GM12878 (cell line): Measurements from ENCODE around the gene GALNT18. TPM values are rescaled to one million over a fixed set of nuclear protein-coding genes. Genes with fewer than 3 reads are reported as not detected.

Experiments used
- ATAC-seq: fragments of 200-7000 bp; cut with Tn5 transposase; 3 replicates; pipeline ENCODE4 v1.9.1; 2020; ENCODE audit warnings: mild to moderate bottlenecking, moderate library complexity
- BruUV-seq: library from RNA; stranded (reverse); fragments of 400-500 nt; replicated peaks from 2 replicates; lab custom pipeline; 2021; lab: Mats Ljungman, UMichigan
- CTCF ChIA-PET: fragments of 300-600 bp; sonication (Branson Sonifier 250); formaldehyde crosslinking; extraction: SDS; loops from one replicate; lab custom pipeline; 2021; ENCODE audit warnings: inconsistent platforms; lab: Yijun Ruan, JAX
- POLR2A ChIA-PET: fragments of 350-600 bp; formaldehyde crosslinking; extraction: SDS; loops from one replicate; lab custom pipeline; 2021; ENCODE audit warnings: inconsistent platforms; lab: Charles Lee
- RAD21 ChIA-PET: fragments of 300-600 bp; sonication (Branson Sonifier 250); formaldehyde crosslinking; loops from one replicate; lab custom pipeline; 2023; ENCODE audit warnings: antibody characterized with exemption; ENCODE audit not compliant: unreplicated experiment; lab: Charles Lee
- SMC1A ChIA-PET: fragments of 300-600 bp; sonication (Branson Sonifier 250); formaldehyde crosslinking; loops from one replicate; lab custom pipeline; 2023; ENCODE audit not compliant: unreplicated experiment, uncharacterized antibody; lab: Charles Lee
- DNase-seq: peaks from one replicate; pipeline ENCODE4 v3.0.0-alpha.2; 2011; ENCODE audit warnings: low read depth, low spot score
- FAIRE-seq: peaks from 3 replicates; lab custom pipeline; 2011; peaks lifted over from hg19 to GRCh38; lab: Jason Lieb, UNC
- H2AFZ ChIP-seq: 2 replicates; pipeline ENCODE4 v1.6.0; 2011; ENCODE audit warnings: low read depth, low read length, control low read depth; ENCODE audit not compliant: control insufficient read depth
- H3K27ac ChIP-seq: 2 replicates; pipeline ENCODE4 v1.5.1; 2011; ENCODE audit warnings: control low read depth; ENCODE audit not compliant: control insufficient read depth, insufficient read depth
- H3K27me3 ChIP-seq, 2 experiments: replicated peaks in 1 of 2; 2 replicates each; pipeline versions ENCODE4 v1.6.0 to v1.6.1; 2011; ENCODE audit warnings: low read length in 1 of 2; ENCODE audit not compliant: control insufficient read depth in 2 of 2, insufficient read depth in 2 of 2
- H3K36me3 ChIP-seq, 2 experiments: 2 replicates each; pipeline ENCODE4 v1.5.1; 2011; ENCODE audit warnings: low read length in 1 of 2; ENCODE audit not compliant: control insufficient read depth in 2 of 2, insufficient read depth in 2 of 2
- H3K4me1 ChIP-seq: 2 replicates; pipeline ENCODE4 v1.6.1; 2011; ENCODE audit warnings: mild to moderate bottlenecking, low read length, moderate library complexity, mixed read lengths; ENCODE audit not compliant: control insufficient read depth, insufficient read depth
- H3K4me2 ChIP-seq: 2 replicates; pipeline ENCODE4 v1.6.0; 2011; ENCODE audit warnings: control low read depth; ENCODE audit not compliant: control insufficient read depth, insufficient read depth
- H3K4me3 ChIP-seq: fragments of 200-600 bp; sonication (generic); 2 replicates; pipeline ENCODE4 v1.5.1; 2016
- H3K79me2 ChIP-seq: 2 replicates; pipeline ENCODE4 v1.6.0; 2011; ENCODE audit warnings: low read length; ENCODE audit not compliant: control insufficient read depth, insufficient read depth
- H3K9ac ChIP-seq: 2 replicates; pipeline ENCODE4 v1.8.0; 2011; ENCODE audit warnings: low read length, control low read depth, mixed read lengths; ENCODE audit not compliant: control insufficient read depth, insufficient read depth
- H3K9me3 ChIP-seq: replicated peaks from 3 replicates; pipeline ENCODE4 v1.5.1; 2011; ENCODE audit warnings: mild to moderate bottlenecking, low read length; ENCODE audit not compliant: control insufficient read depth, insufficient read depth
- H4K20me1 ChIP-seq: 2 replicates; pipeline ENCODE4 v1.6.0; 2011; ENCODE audit not compliant: control insufficient read depth, insufficient read depth
- BRCA1 ChIP-seq: IDR thresholded peaks from 2 replicates; pipeline ENCODE4 v1.6.1; 2011; ENCODE audit warnings: low read depth, low read length, improper control_type of control experiment
- CBFB ChIP-seq: IDR thresholded peaks from 2 replicates; pipeline ENCODE4 v1.6.1; 2016; ENCODE audit warnings: antibody characterized with exemption, low read depth
- FOXM1 ChIP-seq: IDR thresholded peaks from 2 replicates; pipeline ENCODE4 v1.6.1; 2012; ENCODE audit warnings: low read depth, mild to moderate bottlenecking, inconsistent platforms, low read length, moderate library complexity
- HCFC1 ChIP-seq: fragments of 150-350 bp; IDR thresholded peaks from 2 replicates; pipeline ENCODE4 v1.6.1; 2014; ENCODE audit warnings: low read length
- NR2C2 ChIP-seq: IDR thresholded peaks from 2 replicates; pipeline ENCODE4 v1.6.1; 2011; ENCODE audit warnings: borderline replicate concordance, low read depth; ENCODE audit not compliant: control insufficient read depth, insufficient read length
- POLR2A ChIP-seq: IDR thresholded peaks from 2 replicates; pipeline ENCODE4 v1.6.1; 2011; ENCODE audit warnings: low read depth, mild to moderate bottlenecking, low read length
- SREBF2 ChIP-seq: IDR thresholded peaks from 2 replicates; pipeline ENCODE4 v1.6.1; 2012; ENCODE audit warnings: mild to moderate bottlenecking, low read length
- SUZ12 ChIP-seq: fragments of 200-600 bp; sonication (generic); IDR thresholded peaks from one replicate; pipeline ENCODE4 v1.6.1; 2018; ENCODE audit warnings: antibody characterized with exemption, mild to moderate bottlenecking; ENCODE audit not compliant: unreplicated experiment
- ZNF622 ChIP-seq: fragments of 450-650 bp; IDR thresholded peaks from 2 replicates; pipeline ENCODE4 v1.6.1; 2017; ENCODE audit warnings: mild to moderate bottlenecking, inconsistent platforms
- WGBS: methylation state at CpG from one replicate; pipeline ENCODE4 v1.1.6; 2016; ENCODE audit warnings: low lambda C conversion rate; ENCODE audit not compliant: insufficient replicate concordance, insufficient coverage; ENCODE audit errors: missing lambda C conversion rate; 5-methylcytosine and 5-hydroxymethylcytosine counted together
- in situ Hi-C: fragments of 300-500 bp; cut with MboI; formaldehyde crosslinking; loops from 9 replicates; pipeline ENCODE4 v1.14.3; 2018; ENCODE audit warnings: mixed read lengths
- intact Hi-C: fragments of 100-400 bp; cut with micrococcal nuclease; formaldehyde crosslinking; loops from one replicate; pipeline ENCODE4 v1.14.2; 2022; ENCODE audit not compliant: unreplicated experiment
- polyA plus RNA-seq, 11 experiments: library from polyadenylated mRNA; depleted of rRNA in 4 of 11; unstranded in 6 of 11; stranded (reverse) in 5 of 11; fragments of >200 nt; fragmentation: Nextera tagmentation in 4 of 11; fragmentation: Illumina TruSeq in 1 of 11; extraction: Ambion mirVana in 4 of 11; extraction: Trizol in 1 of 11; gene quantifications; 1 replicate in 1 of 11; 2 replicates in 10 of 11; pipeline versions ENCODE4 v1.2.1 to v1.2.3, GENCODE V29; 2011 to 2016; ENCODE audit warnings: inconsistent platforms in 2 of 11, missing spikeins in 2 of 11, low read depth in 1 of 11
- total RNA-seq, 4 experiments: library from RNA; depleted of rRNA in 3 of 4; stranded (reverse); fragments of >200 nt in 3 of 4; fragmentation: Illumina TruSeq in 1 of 4; extraction: Trizol in 1 of 4; gene quantifications; 2 replicates each; pipeline versions ENCODE4 v1.2.1 to v1.2.3, GENCODE V29; 2013 to 2021
- TF ChIP-seq, protein P1 (sequence below): fragments of 150-350 bp; IDR thresholded peaks from 2 replicates; pipeline ENCODE4 v1.6.1; 2014; ENCODE audit warnings: mild to moderate bottlenecking, low read depth, low read length
- TF ChIP-seq, protein P2 (sequence below): fragments of 450-650 bp; IDR thresholded peaks from 2 replicates; pipeline ENCODE4 v1.6.1; 2017; ENCODE audit warnings: low read depth, mild to moderate bottlenecking, moderate library complexity
- TF ChIP-seq, protein P3 (sequence below): IDR thresholded peaks from 2 replicates; pipeline ENCODE4 v1.6.1; 2012; ENCODE audit warnings: low read depth, low read length, improper control_type of control experiment

Gene GALNT18
- total and polyA plus RNA-seq, 10 of the 15 experiments (the other 5 are each of a cell fraction or from before 2014, with no cell fraction given) = 1.2 to 14.2 (median 6.3) TPM

DNA sequence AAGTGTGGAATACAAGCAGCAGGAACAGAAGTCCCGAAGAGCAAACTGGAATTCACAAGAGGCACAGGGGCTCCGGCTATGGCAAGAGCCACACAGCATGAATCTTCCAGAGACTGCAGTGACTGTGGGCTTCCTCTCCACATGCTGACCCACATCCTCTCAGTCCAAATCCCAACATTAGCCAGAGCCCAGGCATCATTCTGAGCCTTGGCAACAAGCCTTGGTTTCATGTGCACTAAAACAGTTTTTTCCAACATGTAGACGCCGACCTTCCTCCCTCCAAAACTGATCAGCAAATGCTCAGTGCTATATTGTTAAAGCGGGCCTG is 177.0 kb downstream of the GALNT18 start:
- TF ChIP-seq POLR2A (no peak), NR2C2 (no peak), CBFB (no peak)
- TF ChIP-seq, protein P1, sequence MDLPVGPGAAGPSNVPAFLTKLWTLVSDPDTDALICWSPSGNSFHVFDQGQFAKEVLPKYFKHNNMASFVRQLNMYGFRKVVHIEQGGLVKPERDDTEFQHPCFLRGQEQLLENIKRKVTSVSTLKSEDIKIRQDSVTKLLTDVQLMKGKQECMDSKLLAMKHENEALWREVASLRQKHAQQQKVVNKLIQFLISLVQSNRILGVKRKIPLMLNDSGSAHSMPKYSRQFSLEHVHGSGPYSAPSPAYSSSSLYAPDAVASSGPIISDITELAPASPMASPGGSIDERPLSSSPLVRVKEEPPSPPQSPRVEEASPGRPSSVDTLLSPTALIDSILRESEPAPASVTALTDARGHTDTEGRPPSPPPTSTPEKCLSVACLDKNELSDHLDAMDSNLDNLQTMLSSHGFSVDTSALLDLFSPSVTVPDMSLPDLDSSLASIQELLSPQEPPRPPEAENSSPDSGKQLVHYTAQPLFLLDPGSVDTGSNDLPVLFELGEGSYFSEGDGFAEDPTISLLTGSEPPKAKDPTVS = no peak
- CTCF ChIA-PET = no interaction called here
- in situ Hi-C loops = no loop called here
- Histone ChIP-seq H3K4me1 (no peaks in the 10 kb centered on the region), H3K27ac (no peak overlapping the region), H3K27me3 (no peaks in the 10 kb centered on the region), H3K9ac (no peak overlapping the region), H3K4me2 (no peak overlapping the region), H2AFZ (no peak overlapping the region), H3K9me3 (no peaks in the 10 kb centered on the region), H3K36me3 (peaks cover 2 to 8% of the 10 kb centered on the region in 2 experiments), H4K20me1 (no peaks in the 10 kb centered on the region), H3K79me2 (no peaks in the 10 kb centered on the region), H3K4me3 (no peak overlapping the region)
- 30% methylated on average over 5 of the region's 5 CpGs for WGBS
- FAIRE-seq (no peak), ATAC-seq (no peak), DNase-seq (no peak)
- RAD21 ChIA-PET = interaction anchor here (1.0 kb wide), 1 partner anchor 76 kb away, joined by 3 read pairs; no protein-coding TSS in a partner anchor
- BruUV-seq = no TSS peak
- SMC1A ChIA-PET = no interaction called here
- intact Hi-C loops = no loop called here
- POLR2A ChIA-PET = no interaction called here

- H4K20me1 ChIP-seq = no peaks in the 10 kb centered on the region
- H3K4me1 ChIP-seq = no peaks in the 10 kb centered on the region
- RAD21 ChIA-PET = no interaction called here
- no peak overlapping the region for H2AFZ ChIP-seq
- H3K27ac ChIP-seq = no peak overlapping the region
- H3K36me3 ChIP-seq = peaks cover 2 to 8% of the 10 kb centered on the region in 2 experiments
- no peak for TF ChIP-seq SUZ12
- no peak for TF ChIP-seq BRCA1
- TF ChIP-seq, protein P2, sequence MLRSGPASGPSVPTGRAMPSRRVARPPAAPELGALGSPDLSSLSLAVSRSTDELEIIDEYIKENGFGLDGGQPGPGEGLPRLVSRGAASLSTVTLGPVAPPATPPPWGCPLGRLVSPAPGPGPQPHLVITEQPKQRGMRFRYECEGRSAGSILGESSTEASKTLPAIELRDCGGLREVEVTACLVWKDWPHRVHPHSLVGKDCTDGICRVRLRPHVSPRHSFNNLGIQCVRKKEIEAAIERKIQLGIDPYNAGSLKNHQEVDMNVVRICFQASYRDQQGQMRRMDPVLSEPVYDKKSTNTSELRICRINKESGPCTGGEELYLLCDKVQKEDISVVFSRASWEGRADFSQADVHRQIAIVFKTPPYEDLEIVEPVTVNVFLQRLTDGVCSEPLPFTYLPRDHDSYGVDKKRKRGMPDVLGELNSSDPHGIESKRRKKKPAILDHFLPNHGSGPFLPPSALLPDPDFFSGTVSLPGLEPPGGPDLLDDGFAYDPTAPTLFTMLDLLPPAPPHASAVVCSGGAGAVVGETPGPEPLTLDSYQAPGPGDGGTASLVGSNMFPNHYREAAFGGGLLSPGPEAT = no peak
- no peak for TF ChIP-seq SREBF2
- TF ChIP-seq HCFC1 = no peak
- no peak for TF ChIP-seq ZNF622
- TF ChIP-seq, protein P3, sequence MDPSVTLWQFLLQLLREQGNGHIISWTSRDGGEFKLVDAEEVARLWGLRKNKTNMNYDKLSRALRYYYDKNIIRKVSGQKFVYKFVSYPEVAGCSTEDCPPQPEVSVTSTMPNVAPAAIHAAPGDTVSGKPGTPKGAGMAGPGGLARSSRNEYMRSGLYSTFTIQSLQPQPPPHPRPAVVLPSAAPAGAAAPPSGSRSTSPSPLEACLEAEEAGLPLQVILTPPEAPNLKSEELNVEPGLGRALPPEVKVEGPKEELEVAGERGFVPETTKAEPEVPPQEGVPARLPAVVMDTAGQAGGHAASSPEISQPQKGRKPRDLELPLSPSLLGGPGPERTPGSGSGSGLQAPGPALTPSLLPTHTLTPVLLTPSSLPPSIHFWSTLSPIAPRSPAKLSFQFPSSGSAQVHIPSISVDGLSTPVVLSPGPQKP = no peak
- no peak for TF ChIP-seq FOXM1
- TF ChIP-seq, all 136 proteins: peak for 0
- Histone ChIP-seq H3K9ac (no peak overlapping the region), H3K4me2 (no peak overlapping the region), H3K9me3 (no peaks in the 10 kb centered on the region), H3K4me3 (no peak overlapping the region), H3K27me3 (no peaks in the 10 kb centered on the region), H3K79me2 (no peaks in the 10 kb centered on the region)
- ChIA-PET POLR2A (no interaction called here), SMC1A (no interaction called here), CTCF (no interaction called here)
- DNase-seq = no peak
- 63% methylated on average over 13 of the region's 13 CpGs for WGBS
- no peak for ATAC-seq
- no TSS peak for BruUV-seq
- in situ Hi-C loops (no loop called here), intact Hi-C loops (no loop called here)
- FAIRE-seq = no peak
These were observed 177.6 kb downstream of the GALNT18 start for GRCh38 chr11:11444027-11444803.
